ENCODE measurements around the gene SDR42E1.

The SDR42E1 gene

GRCh38 chr16:82002831-82003230 lies 8.4 kb downstream of the SDR42E1 start:
- no peaks in the 10 kb centered on the region for H3K27me3 ChIP-seq (ENCODE audit: control insufficient read depth in 3 of 3, insufficient read depth in 3 of 3, low read depth in 1 of 3, low read length in 3 of 3)
- H3K23ac ChIP-seq (ENCODE audit: low read depth, low read length, poor library complexity), result no peak overlapping the region
- peaks cover 0 to 4% of the 10 kb centered on the region in 2 donors for H3K9me3 ChIP-seq (replicated peaks in 1 of 2; ENCODE audit: control insufficient read depth in 2 of 2, insufficient read depth in 1 of 2, low read depth in 1 of 2, low read length in 2 of 2)
- H3K18ac ChIP-seq (ENCODE audit: low read length), result no peak overlapping the region
- H3K36me3 ChIP-seq (replicated peaks in 1 of 2; ENCODE audit: control insufficient read depth in 2 of 2, insufficient read depth in 2 of 2, low read length in 2 of 2), result no peaks in the 10 kb centered on the region
- H2BK5ac ChIP-seq (ENCODE audit: low read length), result no peak overlapping the region
- no peak overlapping the region for H4K91ac ChIP-seq (ENCODE audit: low read depth, low read length, poor library complexity)
- no peak overlapping the region for H2BK12ac ChIP-seq (ENCODE audit: low read length)
- no peak overlapping the region for H3K9ac ChIP-seq (ENCODE audit: low read depth, low read length, poor library complexity)
- H4K8ac ChIP-seq (ENCODE audit: low read depth, low read length), result no peak overlapping the region
- H2BK120ac ChIP-seq (ENCODE audit: low read depth, low read length), result no peak overlapping the region
- H3K14ac ChIP-seq (ENCODE audit: low read length), result no peak overlapping the region
- no peak overlapping the region for H2AFZ ChIP-seq (ENCODE audit: low read length)
- no peaks in the 10 kb centered on the region for H3K4me1 ChIP-seq (ENCODE audit: control insufficient read depth in 2 of 2, insufficient read depth in 1 of 2, low read depth in 1 of 2, low read length in 2 of 2)
- H3K27ac ChIP-seq (replicated peaks; ENCODE audit: low read length), result no peak overlapping the region
- H3K4ac ChIP-seq (ENCODE audit: low read length), result no peak overlapping the region
- H3K79me1 ChIP-seq (ENCODE audit: low read depth, low read length), result no peaks in the 10 kb centered on the region
- no peak for DNase-seq (ENCODE audit: low spot score)
- no peak overlapping the region for H3K4me2 ChIP-seq (ENCODE audit: insufficient read depth, low read length, poor library complexity, severe bottlenecking)
- WGBS, 2 donors (ENCODE audit: extremely low coverage in 2 of 2, insufficient read length in 2 of 2, insufficient replicate concordance in 1 of 2), result no CpG with 5 or more reads among the region's 3 CpGs
- H3K4me3 ChIP-seq (ENCODE audit: low read length in 2 of 2), result no peak overlapping the region
- H2BK15ac ChIP-seq (ENCODE audit: low read length), result no peak overlapping the region
- H2AK5ac ChIP-seq (ENCODE audit: low read depth, low read length), result no peak overlapping the region

DNA sequence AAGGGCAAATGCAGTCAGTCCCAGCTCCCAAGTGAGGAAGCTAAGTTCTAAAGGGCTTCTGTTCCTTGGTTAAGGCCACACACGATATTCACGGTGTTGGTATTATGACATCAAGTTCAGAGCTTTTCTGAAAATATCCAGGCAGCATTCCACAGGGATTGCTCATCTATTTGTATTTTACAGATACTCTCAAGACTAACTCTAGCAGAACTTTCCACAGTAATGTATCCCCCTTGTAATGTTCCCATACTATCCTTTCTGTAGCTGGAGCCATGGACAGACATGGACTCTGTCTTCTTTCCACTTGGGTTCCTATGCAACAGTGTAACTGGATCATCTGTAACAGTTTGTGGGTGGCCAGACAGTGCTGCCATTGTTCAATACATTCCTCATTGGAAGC lies 13.5 kb downstream of the SDR42E1 start:
- Histone ChIP-seq H2BK15ac (ENCODE audit: low read length) (no peak overlapping the region), H2BK12ac (ENCODE audit: low read length) (no peak overlapping the region), H3K9ac (ENCODE audit: low read depth, low read length, poor library complexity) (no peak overlapping the region), H3K23ac (ENCODE audit: low read depth, low read length, poor library complexity) (no peak overlapping the region), H3K18ac (ENCODE audit: low read length) (no peak overlapping the region), H3K4me3 (ENCODE audit: low read length in 2 of 2) (no peak overlapping the region), H2BK5ac (ENCODE audit: low read length) (no peak overlapping the region), H2BK120ac (ENCODE audit: low read depth, low read length) (no peak overlapping the region), H3K4me2 (ENCODE audit: insufficient read depth, low read length, poor library complexity, severe bottlenecking) (no peak overlapping the region), H4K8ac (ENCODE audit: low read depth, low read length) (no peak overlapping the region), H3K79me1 (ENCODE audit: low read depth, low read length) (no peaks in the 10 kb centered on the region), H3K4me1 (ENCODE audit: control insufficient read depth in 2 of 2, insufficient read depth in 1 of 2, low read depth in 1 of 2, low read length in 2 of 2) (no peaks in the 10 kb centered on the region), H3K27me3 (ENCODE audit: control insufficient read depth in 3 of 3, insufficient read depth in 3 of 3, low read depth in 1 of 3, low read length in 3 of 3) (no peaks in the 10 kb centered on the region), H3K36me3 (replicated peaks in 1 of 2; ENCODE audit: control insufficient read depth in 2 of 2, insufficient read depth in 2 of 2, low read length in 2 of 2) (no peaks in the 10 kb centered on the region), H4K91ac (ENCODE audit: low read depth, low read length, poor library complexity) (no peak overlapping the region), H3K9me3 (replicated peaks in 1 of 2; ENCODE audit: control insufficient read depth in 2 of 2, insufficient read depth in 1 of 2, low read depth in 1 of 2, low read length in 2 of 2) (no peaks in the 10 kb centered on the region), H3K4ac (ENCODE audit: low read length) (no peak overlapping the region), H3K27ac (replicated peaks; ENCODE audit: low read length) (no peak overlapping the region), H3K14ac (ENCODE audit: low read length) (no peak overlapping the region), H2AFZ (ENCODE audit: low read length) (no peak overlapping the region), H2AK5ac (ENCODE audit: low read depth, low read length) (no peak overlapping the region)
- no peak for DNase-seq (ENCODE audit: low spot score)
- WGBS, 2 donors (ENCODE audit: extremely low coverage in 2 of 2, insufficient read length in 2 of 2, insufficient replicate concordance in 1 of 2), result no CpG with 5 or more reads among the region's 2 CpGs

DNA sequence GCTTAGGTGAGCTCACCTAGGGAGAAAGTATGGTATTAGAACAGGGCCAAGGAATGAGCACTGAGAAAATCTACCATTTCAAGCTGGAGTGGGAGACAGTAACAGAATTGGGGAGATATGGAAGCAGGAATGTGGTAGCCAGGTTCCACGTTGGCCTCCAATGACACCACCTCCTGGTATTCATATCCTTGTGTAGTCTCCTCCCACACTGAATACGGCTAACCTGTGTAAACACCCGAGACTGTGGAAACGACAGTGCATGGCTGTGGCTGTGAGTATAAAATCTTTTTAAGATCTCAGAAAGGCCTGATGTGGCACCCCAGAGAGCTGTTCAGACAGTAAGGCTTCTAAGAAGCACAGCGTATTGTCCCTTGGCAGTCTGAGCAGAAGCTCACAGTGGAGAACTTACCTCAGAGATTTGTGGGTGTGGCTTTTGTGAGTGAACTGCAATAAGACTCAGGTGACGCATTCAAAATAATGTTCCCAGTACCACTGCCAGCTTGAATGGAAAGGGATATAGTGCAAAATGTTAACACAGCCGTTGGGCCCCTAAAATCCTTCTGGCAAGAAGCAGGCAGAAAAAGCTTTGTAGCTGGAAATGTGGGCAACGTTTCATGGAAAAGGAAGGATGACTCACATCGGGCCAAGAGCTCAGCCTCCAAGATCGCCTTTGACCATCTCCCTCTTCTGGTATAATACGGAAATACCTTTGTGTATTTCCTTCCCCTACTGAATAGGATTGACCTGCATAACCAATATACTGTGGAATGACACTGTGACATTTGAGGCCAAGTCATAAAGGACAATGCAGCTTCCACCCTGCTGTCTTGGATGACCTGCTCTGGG lies 14.4 kb downstream of the SDR42E1 start:
- Histone ChIP-seq H3K4me2 (ENCODE audit: insufficient read depth, low read length, poor library complexity, severe bottlenecking) (no peak overlapping the region), H3K23ac (ENCODE audit: low read depth, low read length, poor library complexity) (no peak overlapping the region), H2AK5ac (ENCODE audit: low read depth, low read length) (no peak overlapping the region), H2AFZ (ENCODE audit: low read length) (no peak overlapping the region), H4K91ac (ENCODE audit: low read depth, low read length, poor library complexity) (no peak overlapping the region), H2BK15ac (ENCODE audit: low read length) (no peak overlapping the region), H4K8ac (ENCODE audit: low read depth, low read length) (no peak overlapping the region), H3K9ac (ENCODE audit: low read depth, low read length, poor library complexity) (no peak overlapping the region), H3K27me3 (ENCODE audit: control insufficient read depth in 3 of 3, insufficient read depth in 3 of 3, low read depth in 1 of 3, low read length in 3 of 3) (no peaks in the 10 kb centered on the region), H3K4me1 (ENCODE audit: control insufficient read depth in 2 of 2, insufficient read depth in 1 of 2, low read depth in 1 of 2, low read length in 2 of 2) (no peaks in the 10 kb centered on the region), H3K4ac (ENCODE audit: low read length) (no peak overlapping the region), H3K4me3 (ENCODE audit: low read length in 2 of 2) (no peak overlapping the region), H2BK5ac (ENCODE audit: low read length) (no peak overlapping the region), H2BK120ac (ENCODE audit: low read depth, low read length) (no peak overlapping the region), H3K9me3 (replicated peaks in 1 of 2; ENCODE audit: control insufficient read depth in 2 of 2, insufficient read depth in 1 of 2, low read depth in 1 of 2, low read length in 2 of 2) (no peaks in the 10 kb centered on the region), H3K27ac (replicated peaks; ENCODE audit: low read length) (no peak overlapping the region), H3K14ac (ENCODE audit: low read length) (no peak overlapping the region), H3K18ac (ENCODE audit: low read length) (no peak overlapping the region), H2BK12ac (ENCODE audit: low read length) (no peak overlapping the region), H3K79me1 (ENCODE audit: low read depth, low read length) (no peaks in the 10 kb centered on the region), H3K36me3 (replicated peaks in 1 of 2; ENCODE audit: control insufficient read depth in 2 of 2, insufficient read depth in 2 of 2, low read length in 2 of 2) (no peaks in the 10 kb centered on the region)
- no CpG with 5 or more reads among the region's 11 CpGs for WGBS, 2 donors (ENCODE audit: extremely low coverage in 2 of 2, insufficient read length in 2 of 2, insufficient replicate concordance in 1 of 2)
- no peak for DNase-seq (ENCODE audit: low spot score)

- DNase-seq (ENCODE audit: low spot score), result no peak
- no peak overlapping the region for H2AFZ ChIP-seq (ENCODE audit: low read length)
- no peak overlapping the region for H2BK120ac ChIP-seq (ENCODE audit: low read depth, low read length)
- no peak overlapping the region for H3K4me3 ChIP-seq (ENCODE audit: low read length in 2 of 2)
- no peak overlapping the region for H3K4me2 ChIP-seq (ENCODE audit: insufficient read depth, low read length, poor library complexity, severe bottlenecking)
- H2BK5ac ChIP-seq (ENCODE audit: low read length), result no peak overlapping the region
- no peak overlapping the region for H3K27ac ChIP-seq (replicated peaks; ENCODE audit: low read length)
- no peak overlapping the region for H3K9ac ChIP-seq (ENCODE audit: low read depth, low read length, poor library complexity)
- H3K27me3 ChIP-seq (ENCODE audit: control insufficient read depth in 3 of 3, insufficient read depth in 3 of 3, low read depth in 1 of 3, low read length in 3 of 3), result no peaks in the 10 kb centered on the region
- no peak overlapping the region for H2AK5ac ChIP-seq (ENCODE audit: low read depth, low read length)
- no peaks in the 10 kb centered on the region for H3K4me1 ChIP-seq (ENCODE audit: control insufficient read depth in 2 of 2, insufficient read depth in 1 of 2, low read depth in 1 of 2, low read length in 2 of 2)
- no peaks in the 10 kb centered on the region for H3K9me3 ChIP-seq (replicated peaks in 1 of 2; ENCODE audit: control insufficient read depth in 2 of 2, insufficient read depth in 1 of 2, low read depth in 1 of 2, low read length in 2 of 2)
- no peak overlapping the region for H2BK12ac ChIP-seq (ENCODE audit: low read length)
- no peak overlapping the region for H3K23ac ChIP-seq (ENCODE audit: low read depth, low read length, poor library complexity)
- WGBS, 2 donors (ENCODE audit: extremely low coverage in 2 of 2, insufficient read length in 2 of 2, insufficient replicate concordance in 1 of 2), result no CpG with 5 or more reads among the region's 3 CpGs
- no peak overlapping the region for H3K14ac ChIP-seq (ENCODE audit: low read length)
- H3K79me1 ChIP-seq (ENCODE audit: low read depth, low read length), result no peaks in the 10 kb centered on the region
- no peak overlapping the region for H4K91ac ChIP-seq (ENCODE audit: low read depth, low read length, poor library complexity)
- H3K36me3 ChIP-seq (replicated peaks in 1 of 2; ENCODE audit: control insufficient read depth in 2 of 2, insufficient read depth in 2 of 2, low read length in 2 of 2), result no peaks in the 10 kb centered on the region
- H3K18ac ChIP-seq (ENCODE audit: low read length), result no peak overlapping the region
- no peak overlapping the region for H4K8ac ChIP-seq (ENCODE audit: low read depth, low read length)
- H2BK15ac ChIP-seq (ENCODE audit: low read length), result no peak overlapping the region
- no peak overlapping the region for H3K4ac ChIP-seq (ENCODE audit: low read length)
Observed at GRCh38 chr16:81995651-81996050, 15.6 kb downstream of the SDR42E1 start.
